Stimulated activated CD4-positive, alpha-beta T cell treated with anti-CD3 and anti-CD28 coated beads, Interleukin-1b, Interleukin-23, amount 100 ng/mL, for 1 hour (primary cell): ENCODE data around the gene KIF20A.
A peak's percentile ranks its signal among the peaks of the same experiment; 100 is the strongest.
"Not testable (repeated sequence)": the region's sequence is repeated elsewhere in the genome, so short reads cannot be mapped to it uniquely, and the experiment has no call there.

Experiments
- DNase-seq, 2 donors: peaks; one replicate each; pipeline ENCODE4 v3.0.0-alpha.2; 2020; ENCODE audit warnings: low read depth in 2 of 2

KIF20A gene

DNA sequence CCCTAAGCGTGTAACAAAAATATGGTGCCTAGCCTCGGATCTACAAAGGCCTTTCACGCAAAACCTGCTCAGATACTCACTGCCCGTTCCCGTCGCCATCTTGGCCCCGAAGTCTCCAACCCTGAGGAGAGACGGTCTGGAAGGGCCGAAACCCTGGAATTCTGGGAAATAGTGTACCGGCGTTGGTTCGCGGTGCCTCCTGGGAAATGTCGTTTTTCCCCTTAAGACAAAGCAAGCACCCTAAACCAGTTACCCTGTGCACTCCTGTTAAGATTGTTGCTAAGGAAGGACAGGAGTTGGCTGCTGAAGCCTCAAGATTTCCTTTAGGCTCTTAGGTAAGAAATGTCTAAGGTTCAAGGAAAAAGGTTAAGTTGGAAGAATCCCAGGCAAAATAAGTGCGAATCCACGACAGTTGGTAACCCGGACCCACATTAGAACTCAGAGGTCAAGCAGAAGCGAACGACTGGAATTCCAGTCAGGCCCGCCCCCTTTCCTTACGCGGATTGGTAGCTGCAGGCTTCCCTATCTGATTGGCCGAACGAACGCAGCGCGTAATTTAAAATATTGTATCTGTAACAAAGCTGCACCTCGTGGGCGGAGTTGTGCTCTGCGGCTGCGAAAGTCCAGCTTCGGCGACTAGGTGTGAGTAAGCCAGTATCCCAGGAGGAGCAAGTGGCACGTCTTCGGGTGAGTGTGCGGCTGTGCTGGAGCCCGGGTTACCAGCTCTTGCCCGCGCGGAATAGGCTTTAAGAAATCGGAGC lies at the start of gene KIF20A, which contains the start of gene BRD8:
TSS of gene KIF20A (plus strand) at position 597 of the 761 bp plus-strand sequence. CDS start 569 bp downstream, outside the sequence.
TSS of gene BRD8 (minus strand) at position 115 of the 761 bp plus-strand sequence. CDS start at position 99, 16 bp downstream.
- peak; percentile 59 to 78 for DNase-seq

DNA sequence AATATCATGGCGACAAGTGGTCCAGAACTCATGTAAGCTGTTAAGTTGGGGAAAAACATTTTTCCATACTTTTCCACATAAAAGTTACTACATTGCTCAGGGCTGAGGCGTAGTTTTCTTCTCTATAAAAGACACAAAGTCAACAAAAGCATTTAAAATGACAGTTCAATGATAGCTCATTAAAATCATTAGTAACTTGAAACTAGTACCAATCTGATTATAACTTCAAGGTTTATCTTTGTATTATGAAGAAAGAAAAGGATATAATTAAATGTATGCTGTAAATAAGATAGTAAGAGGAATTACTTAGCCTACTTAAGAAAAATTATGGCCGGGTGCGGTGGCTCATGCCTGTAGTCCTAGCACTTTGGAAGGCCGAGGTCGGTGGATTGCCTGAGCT lies 49.6 kb upstream of the KIF20A start:
- DNase-seq: no peak

DNA sequence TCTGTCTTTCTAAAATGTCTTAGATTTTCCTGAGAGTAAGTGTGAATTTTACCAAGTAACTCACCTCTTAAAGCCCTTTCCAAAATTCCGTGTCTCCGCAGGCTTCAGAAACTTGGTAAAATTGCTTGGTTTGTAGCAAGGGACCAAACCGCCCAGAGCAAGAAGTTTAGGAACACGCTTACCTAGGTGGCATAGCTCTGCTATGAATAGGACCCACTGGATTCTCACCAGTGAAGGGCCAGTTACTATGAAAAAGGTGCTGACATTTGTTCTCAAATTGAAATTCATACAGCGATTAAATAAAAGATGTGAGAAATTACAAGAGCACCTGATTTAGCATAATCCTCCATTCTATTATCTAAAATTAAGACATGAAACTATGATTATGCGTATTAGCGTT lies 46.4 kb upstream of the KIF20A start:
- no peak for DNase-seq

DNA sequence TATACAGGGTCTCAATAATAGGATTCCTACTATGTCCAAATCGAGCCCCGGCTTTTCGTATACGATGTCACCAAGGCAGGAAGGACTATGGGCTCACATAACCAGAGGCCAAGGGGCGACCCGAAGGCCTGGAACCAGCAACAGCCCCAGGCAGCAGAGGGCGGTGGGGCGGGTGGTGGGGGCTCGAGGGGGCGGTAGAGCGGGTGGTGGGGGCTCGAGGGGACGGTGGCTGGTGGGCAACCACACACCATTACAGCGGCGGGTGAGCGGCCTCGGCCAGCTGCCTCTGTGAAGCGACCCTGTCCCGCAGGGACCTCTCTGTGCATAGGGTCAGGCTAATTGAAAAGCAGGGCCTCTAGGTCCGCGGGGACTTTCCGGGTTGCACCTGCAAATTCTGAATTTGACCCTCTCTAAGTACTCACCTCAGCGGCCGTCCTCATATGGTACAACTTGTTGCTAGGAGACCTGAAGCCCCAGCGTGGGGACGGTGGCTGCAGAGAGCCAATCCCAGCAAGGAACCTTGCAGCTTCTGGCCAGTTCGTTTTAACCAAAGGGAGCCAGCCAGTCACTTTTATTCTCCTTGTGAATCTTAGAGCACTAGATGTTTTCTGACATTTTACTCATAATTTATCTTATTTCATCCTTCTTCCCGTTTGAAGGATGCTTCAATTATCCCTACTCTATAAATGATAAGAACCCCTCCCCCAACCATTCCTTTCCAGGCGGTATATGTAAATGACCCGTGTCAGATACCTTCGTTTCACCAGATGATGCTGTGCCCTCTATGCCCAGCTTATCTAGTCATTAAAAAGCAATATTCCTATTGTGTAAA lies 39.7 kb upstream of the KIF20A start, which contains the start of gene NME5:
TSS of gene NME5 (minus strand) at position 480 of the 832 bp plus-strand sequence. CDS start 648 bp downstream, outside the sequence.
- no peak for DNase-seq

DNA sequence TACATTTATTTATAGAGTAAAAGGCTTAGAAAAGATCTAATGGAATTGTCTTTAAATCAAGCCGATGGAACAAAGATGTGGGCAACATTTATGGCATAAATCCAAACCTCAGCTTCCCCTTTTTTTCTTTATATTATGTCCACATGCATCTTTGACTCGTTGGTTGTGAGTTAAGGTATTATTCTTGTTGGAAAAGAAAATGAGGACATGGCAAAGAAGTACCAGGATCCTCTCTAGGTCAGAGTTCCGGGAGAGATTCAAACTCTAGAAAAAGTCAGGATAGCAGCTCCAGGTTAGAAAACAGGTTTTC lies 39.2 kb upstream of the KIF20A start:
- DNase-seq: no peak

DNA sequence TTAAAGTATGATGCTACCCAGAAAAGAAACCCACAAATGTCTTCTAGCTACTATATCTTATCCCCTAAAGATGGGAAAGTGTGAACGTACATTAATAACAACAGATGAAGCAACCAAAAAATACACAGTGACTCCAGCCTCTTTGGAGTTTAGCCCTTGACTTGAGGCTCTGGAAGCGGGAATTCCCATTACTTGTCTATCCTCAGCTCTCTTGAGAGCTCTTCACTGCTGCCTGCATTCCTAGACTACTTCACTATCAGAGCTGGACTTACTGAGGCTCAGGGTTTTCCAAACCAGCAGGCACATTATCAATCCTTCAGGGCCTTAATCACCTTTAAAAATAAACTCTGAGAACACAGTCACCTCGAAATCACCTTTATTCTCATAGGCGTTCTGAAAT lies 38.6 kb upstream of the KIF20A start:
- no peak for DNase-seq

DNA sequence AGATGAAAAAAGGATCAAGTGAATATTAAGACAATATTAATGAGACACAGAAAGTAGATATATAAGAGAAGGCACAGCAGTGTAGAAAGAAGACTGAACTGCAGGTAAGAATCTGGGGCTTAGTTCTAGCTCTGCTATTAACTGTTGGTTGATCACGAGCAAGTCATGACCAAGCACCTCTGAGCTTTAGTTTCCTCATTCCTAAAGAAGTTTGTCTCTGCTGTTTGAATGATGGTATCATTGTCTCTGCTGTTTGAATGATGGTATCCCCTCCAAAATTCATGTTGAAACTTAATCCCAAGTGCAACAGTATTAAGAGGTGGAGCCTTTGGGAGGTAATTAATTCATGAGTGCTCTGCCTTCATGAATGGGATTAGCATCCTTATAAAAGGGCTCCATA lies 37.2 kb upstream of the KIF20A start:
- DNase-seq: no peak

DNA sequence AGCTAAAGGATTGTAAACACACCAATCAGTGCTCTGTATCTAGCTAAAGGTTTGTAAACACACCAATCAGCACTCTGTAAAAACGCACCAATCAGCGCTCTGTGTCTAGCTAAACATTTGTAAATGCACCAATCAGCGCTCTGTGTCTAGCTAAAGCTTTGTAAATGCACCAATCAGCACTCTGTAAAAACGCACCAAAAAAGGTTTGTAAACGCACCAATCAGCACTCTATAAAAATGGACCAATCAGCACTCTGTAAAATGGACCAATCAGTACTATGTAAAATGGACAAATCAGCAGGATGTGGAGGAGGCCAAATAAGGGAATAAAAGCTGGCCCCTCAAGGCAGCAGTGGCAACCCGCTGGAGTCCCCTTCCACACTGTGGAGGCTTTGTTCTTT lies 35.3 kb upstream of the KIF20A start:
- DNase-seq: not testable (repeated sequence)

DNA sequence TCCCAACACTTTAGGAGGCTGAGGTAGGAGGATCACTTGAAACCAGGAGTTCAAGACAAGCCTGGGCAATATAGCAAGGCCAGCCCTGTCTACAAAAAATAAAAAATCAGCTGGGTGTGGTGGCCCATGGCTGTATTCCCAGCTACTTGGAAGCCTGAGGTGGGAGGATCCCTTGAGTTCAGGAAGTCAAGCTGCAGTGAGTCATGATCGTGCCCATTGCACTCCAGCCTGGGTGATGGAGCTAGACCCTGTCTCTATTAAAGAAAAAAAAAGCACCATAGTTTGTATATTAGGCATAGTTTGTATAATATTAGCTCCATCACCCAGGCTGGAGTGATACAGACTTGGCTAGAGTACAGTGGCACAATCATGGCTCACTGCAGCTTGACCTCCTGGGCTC lies 30.1 kb upstream of the KIF20A start:
- no peak for DNase-seq

DNA sequence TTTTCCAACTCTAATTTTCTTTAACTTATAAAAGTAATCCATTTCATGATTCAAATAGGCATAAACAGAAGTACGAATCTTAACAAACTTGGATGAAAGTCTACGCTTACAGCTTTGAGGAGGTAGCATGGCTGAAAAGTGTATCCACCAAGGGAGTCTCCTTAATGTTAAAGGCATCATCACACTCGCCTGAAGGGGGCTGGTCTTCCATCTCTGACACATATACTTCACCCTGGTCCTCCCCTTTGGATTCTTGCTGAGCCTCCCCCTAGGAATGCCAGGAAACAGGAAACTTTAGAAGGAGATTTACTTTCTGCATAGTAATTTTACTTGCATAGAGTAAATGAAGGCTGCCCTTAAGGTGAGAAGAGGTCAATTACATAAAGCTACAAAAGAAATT lies 29.4 kb upstream of the KIF20A start:
- DNase-seq: no peak

DNA sequence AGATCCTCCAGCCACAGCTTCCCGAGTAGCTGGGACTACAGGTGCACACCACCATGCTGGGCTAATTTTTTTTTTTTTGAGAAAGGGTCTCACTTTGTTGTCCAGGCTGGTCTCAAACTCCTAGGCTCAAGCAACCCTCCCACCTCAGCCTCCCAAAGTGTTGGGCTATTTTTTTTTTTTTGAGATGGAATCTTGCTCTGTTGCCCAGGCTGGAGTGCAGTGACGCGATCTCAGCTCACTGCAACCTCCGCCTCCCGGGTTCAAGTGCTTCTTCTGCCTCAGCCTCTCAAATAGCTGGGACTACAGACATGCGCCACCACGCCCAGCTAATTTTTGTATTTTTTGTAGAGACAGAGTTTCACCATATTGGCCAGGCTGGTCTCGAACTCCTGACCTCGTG lies 22.9 kb upstream of the KIF20A start:
- not testable (repeated sequence) for DNase-seq

DNA sequence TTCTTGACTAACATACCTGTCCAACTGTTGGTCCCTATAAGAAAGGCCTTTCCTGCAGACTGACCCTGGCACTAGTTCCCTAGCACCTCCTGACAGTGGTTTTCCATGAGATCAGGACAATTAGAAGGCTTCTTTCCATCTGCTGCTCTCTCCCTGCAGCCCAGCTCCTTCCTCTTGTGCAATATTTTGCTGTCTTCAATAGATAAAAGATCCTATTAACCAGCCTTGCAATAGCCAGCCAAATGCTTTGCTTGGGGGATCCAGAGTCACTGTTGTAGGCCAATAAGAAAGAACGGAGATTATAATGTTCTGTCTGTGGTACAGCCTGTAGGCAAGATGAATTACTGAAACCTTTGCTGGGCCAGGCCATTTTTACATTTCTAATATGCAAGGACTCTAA lies 21.3 kb upstream of the KIF20A start:
- no peak for DNase-seq

DNA sequence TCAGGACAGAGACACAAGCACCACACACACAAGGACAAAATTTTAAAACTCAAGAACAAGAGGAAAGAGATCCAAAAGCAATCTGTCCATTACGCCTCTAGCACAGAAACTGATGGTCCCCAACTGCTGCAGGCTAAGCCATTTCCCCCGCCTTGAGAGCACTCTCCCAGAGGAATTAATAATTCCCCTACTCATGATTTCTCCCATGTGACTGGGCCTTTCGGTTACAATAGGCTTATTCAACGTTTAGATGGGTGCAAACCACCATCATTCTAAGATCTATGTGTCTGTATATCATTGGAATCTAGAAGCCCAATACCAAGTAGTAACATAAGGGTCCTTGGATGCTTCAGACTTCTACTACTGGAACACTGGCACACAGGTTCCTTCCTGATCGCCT lies 19.2 kb upstream of the KIF20A start:
- DNase-seq: no peak

DNA sequence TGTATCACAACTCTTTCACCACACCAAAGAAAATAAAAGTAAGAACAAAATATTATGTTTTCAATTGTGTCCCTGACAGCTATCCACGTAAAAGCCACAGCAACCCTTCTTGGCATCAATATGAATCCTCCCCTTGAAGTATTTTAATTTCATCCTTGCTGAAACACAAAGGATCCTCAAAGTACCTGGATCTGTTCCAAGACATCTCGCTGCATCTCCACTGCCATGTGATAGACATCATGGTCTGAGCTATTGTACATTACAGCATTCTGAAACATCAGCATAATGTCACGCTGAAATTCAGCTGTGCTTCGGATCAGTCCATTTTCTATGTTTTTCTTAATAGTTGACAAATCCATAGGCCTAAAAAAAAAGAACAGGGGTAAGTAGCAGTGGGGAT lies 18.2 kb upstream of the KIF20A start:
- DNase-seq: no peak

DNA sequence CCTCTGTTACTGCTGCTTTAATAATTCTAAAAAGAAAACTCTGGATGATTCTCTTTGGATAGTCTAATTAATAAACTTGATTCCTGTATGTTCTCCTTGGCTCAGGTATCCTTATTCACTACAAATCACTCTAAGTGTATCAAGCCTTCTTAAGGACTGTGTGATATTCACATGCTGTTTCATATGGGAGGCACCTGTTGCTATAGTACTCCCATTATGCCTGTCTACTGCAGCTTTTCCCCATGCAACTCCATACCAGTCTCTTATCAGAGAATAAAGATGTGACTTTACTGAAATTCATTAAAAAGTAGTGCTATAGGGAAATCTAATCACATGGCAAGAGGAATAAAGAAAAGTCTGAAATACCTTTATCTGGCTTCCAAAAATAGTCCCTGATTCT lies 15.2 kb upstream of the KIF20A start:
- DNase-seq: no peak

DNA sequence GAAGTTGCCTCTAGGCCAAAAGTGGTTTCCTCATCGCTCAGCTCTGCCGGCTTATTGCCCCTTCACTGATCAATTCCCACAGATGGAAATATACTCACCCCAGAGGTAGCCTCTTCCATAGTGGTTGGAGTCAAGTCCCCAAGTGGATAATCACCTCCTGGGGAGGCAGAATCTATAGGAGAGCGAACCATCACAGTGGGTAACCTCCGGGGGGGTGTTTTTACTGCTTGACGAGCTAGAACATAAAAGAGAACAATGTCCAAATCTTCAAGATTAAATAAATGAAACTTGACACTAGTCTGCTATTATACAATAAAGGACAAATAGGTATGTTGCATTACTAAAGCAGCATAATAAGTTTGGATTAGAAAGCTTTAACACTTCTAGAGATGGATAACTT lies 9.8 kb upstream of the KIF20A start:
- no peak for DNase-seq

DNA sequence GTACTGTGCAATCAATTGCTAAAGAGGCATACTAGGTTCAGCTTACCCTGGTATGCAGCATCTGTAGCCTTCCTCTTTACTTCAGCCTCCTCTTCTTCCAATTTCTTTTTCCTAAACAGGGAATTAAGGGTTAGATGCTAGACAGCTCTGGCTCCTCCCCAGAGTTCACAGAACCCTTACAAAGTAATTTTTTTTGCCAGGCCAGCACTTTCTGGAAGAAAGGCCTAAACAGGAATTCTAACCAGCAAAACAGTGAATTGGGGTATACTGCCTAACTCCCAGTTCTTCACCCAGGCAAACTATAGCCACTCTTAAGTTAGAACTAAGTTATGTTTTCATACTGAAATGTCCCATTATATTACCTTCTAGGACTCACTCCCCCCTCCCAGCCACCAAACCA lies 8.6 kb upstream of the KIF20A start:
- DNase-seq: no peak

DNA sequence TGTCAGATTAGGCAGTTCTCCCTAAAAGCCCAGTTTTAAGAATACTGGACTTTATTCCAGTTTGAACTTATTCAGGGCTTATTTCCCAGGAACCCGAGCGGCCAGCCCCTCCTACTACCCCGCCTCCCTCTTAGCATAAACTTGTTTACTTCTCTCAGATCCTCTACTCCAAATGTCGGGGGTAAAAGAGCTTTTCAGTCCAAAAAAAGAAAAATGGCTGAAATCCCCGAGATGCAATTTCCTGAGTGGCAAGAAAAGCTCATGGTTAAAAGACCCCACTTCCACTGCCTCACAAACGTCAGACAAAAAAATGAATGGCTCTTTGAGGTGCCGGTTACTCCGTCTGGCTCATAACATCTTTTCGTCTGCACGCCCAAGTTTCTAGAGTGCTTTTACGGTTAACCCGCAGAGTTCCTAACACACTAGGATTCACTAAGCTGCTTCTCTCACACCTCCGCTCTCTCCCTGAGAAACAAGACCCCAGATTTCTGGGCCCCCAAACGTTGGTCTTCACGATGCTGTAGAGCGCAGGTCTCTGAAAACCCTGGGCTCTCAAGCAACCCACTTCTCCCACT lies 884 bp upstream of the KIF20A start:
- DNase-seq: no peak

DNA sequence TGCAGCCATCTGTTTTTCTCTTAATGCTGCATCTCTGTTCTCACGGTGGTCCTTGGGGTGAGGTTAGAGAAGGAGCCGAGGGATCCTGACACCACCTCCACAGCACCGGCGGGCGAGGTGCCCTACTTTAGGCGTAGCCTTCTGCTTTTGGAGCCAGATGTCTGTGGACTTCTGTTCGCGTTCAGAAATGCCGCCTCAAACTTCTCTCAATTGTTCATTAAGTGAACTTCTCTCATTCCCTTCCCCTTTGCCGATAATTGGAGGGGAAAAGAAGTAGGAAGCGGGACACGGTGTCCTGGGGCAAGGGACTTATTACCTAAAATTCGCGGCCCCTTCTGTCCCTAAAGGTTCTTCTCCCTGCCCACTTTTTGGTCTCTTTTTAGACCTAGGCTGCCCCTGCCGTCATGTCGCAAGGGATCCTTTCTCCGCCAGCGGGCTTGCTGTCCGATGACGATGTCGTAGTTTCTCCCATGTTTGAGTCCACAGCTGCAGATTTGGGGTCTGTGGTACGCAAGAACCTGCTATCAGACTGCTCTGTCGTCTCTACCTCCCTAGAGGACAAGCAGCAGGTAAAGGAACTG lies 455 bp downstream of the KIF20A start:
- DNase-seq: no peak

DNA sequence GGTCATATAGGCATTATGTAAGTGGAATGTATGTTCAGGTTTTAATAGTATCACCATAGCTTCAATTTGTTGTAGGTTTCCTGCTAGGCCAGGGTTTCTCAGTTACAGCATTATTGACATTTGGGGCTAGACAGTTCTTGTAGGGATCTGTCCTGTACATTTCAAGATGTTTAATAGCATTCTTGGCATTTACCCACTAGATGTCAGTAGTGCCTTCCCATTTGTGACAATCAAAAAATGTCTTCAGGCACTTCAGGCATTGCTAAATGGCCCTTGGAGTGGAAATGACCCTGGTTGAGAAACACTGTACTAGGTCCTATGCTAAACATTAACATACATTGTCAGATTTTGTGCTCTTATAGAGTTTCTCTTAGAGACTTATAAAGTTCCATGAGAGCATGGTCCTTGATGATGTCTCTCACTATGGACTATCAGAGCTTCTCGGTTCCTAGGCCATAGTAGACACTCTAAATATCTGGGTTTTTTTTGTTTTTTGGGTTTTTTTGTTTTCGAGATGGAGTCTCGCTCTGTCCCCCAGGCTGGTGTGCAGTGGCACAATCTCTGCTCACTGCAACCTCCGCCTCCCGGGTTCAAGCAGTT lies 1.4 kb downstream of the KIF20A start:
- no peak for DNase-seq

DNA sequence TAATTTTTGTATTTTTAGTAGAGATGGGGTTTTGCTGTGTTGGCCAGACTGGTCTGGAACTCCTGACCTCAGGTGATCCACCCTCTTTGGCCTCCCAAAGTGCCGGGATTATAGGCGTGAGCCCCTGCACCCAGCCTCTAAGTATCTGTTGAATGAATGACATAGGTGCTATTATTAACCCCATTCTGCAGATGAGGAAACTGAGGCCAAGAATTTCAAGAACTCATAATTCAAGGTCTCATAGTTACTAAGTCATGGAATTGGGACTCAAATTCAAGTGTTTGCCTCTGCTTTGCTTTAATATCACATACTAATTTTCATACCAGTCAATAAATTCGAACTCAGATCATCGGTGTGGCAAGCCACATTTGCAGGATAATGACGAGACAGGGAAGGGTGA lies 1.9 kb downstream of the KIF20A start:
- no peak for DNase-seq

DNA sequence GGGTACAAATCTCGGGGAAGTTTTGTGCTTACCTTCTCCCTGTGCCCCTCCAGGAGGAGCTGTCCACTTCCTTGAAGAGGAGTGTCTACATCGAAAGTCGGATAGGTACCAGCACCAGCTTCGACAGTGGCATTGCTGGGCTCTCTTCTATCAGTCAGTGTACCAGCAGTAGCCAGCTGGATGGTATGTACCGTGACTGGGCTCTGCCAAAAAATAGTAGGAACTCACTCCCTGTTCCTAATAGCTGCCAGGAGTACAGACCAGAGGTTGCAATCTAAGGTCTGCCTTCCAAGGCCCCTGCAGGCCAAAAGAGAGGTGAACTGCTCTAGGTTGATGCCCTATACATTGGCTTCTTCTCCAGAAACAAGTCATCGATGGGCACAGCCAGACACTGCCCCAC lies 3.9 kb downstream of the KIF20A start:
- DNase-seq: no peak
